Stomach (tissue), 4 donors: Measurements from ENCODE around the gene NID2.

Experiments
- POLR2A ChIP-seq, 4 donors: fragments of 450-650 bp; IDR thresholded peaks; one replicate each; pipeline ENCODE4 v1.6.1; 2016; ENCODE audit warnings: antibody characterized with exemption in 4 of 4, control low read depth in 2 of 4, mild to moderate bottlenecking in 1 of 4, moderate library complexity in 1 of 4
- TF ChIP-seq, protein P1 (sequence below), 7 experiments: fragments of 450-650 bp in 4 of 7; fragments of 200-600 bp in 3 of 7; sonication (generic) in 3 of 7; IDR thresholded peaks; one replicate each; pipeline ENCODE4 v1.5.1; 2016 to 2019; ENCODE audit warnings: antibody characterized with exemption in 7 of 7, control low read depth in 2 of 7, mild to moderate bottlenecking in 1 of 7

GRCh38 chr14:52077256-52077979 lies 8.6 kb upstream of the NID2 start:
- TF ChIP-seq, protein P1, sequence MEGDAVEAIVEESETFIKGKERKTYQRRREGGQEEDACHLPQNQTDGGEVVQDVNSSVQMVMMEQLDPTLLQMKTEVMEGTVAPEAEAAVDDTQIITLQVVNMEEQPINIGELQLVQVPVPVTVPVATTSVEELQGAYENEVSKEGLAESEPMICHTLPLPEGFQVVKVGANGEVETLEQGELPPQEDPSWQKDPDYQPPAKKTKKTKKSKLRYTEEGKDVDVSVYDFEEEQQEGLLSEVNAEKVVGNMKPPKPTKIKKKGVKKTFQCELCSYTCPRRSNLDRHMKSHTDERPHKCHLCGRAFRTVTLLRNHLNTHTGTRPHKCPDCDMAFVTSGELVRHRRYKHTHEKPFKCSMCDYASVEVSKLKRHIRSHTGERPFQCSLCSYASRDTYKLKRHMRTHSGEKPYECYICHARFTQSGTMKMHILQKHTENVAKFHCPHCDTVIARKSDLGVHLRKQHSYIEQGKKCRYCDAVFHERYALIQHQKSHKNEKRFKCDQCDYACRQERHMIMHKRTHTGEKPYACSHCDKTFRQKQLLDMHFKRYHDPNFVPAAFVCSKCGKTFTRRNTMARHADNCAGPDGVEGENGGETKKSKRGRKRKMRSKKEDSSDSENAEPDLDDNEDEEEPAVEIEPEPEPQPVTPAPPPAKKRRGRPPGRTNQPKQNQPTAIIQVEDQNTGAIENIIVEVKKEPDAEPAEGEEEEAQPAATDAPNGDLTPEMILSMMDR (IDR thresholded peaks at IDR 0.05), result no peak
- TF ChIP-seq POLR2A (IDR thresholded peaks at IDR 0.05), result no peak
